Measurements from ENCODE around the gene NOX5. TPM values are rescaled to one million over a fixed set of nuclear protein-coding genes. Genes with fewer than 3 reads are reported as not detected.

Gene NOX5
- total and polyA plus RNA-seq, 2 of the 4 experiments (the other 2 are of a cell fraction) = 0.07 TPM; not detected in 1

- Histone ChIP-seq H3K4me1 (ENCODE audit: control insufficient read depth, insufficient read depth, low read length) (0 out of 2 replicates have a peak, but pooled peaks cover 1% of the 10 kb centered on the region), H2BK15ac (ENCODE audit: low read depth, low read length) (no peak overlapping the region), H4K91ac (ENCODE audit: insufficient read depth, low read depth, low read length) (no peak overlapping the region), H2AK5ac (ENCODE audit: low read depth, low read length) (no peak overlapping the region), H2BK20ac (ENCODE audit: low read depth, low read length) (no peak overlapping the region), H3K9me3 (ENCODE audit: control insufficient read depth, insufficient read depth, low read length) (no peaks in the 10 kb centered on the region), H3K27me3 (ENCODE audit: control insufficient read depth, insufficient read depth, low read length) (peaks cover 25% of the 10 kb centered on the region), H2AK9ac (replicated peaks; ENCODE audit: low read depth, low read length, poor library complexity) (no peak overlapping the region), H2BK5ac (ENCODE audit: low read depth, low read length, poor library complexity, severe bottlenecking) (no peak overlapping the region), H3K4me2 (ENCODE audit: low read depth, low read length) (no peak overlapping the region), H3K27ac (ENCODE audit: insufficient read depth, low read length) (no peak overlapping the region), H3K36me3 (ENCODE audit: control insufficient read depth, insufficient read depth, low read length) (no peaks in the 10 kb centered on the region), H3K4ac (ENCODE audit: low read depth, low read length) (no peak overlapping the region), H3K4me3 (ENCODE audit: insufficient read depth, low read depth, low read length) (no peak overlapping the region), H4K8ac (ENCODE audit: low read depth in 2 of 2, low read length in 2 of 2) (no peak overlapping the region), H3K79me1 (ENCODE audit: low read depth in 1 of 2, low read length in 2 of 2) (no peaks in the 10 kb centered on the region), H4K5ac (ENCODE audit: low read depth, low read length) (no peak overlapping the region), H2BK120ac (ENCODE audit: low read depth, low read length) (no peak overlapping the region), H3K14ac (replicated peaks; ENCODE audit: low read depth, low read length) (no peak overlapping the region), H3K56ac (ENCODE audit: extremely low read depth, insufficient read depth, low read length) (no peak overlapping the region), H3K9ac (ENCODE audit: low read depth, low read length) (no peak overlapping the region), H2AFZ (replicated peaks; ENCODE audit: low read length, poor library complexity) (no peak overlapping the region), H3K23ac (ENCODE audit: low read depth, low read length) (no peak overlapping the region), H3K9me1 (ENCODE audit: insufficient read depth, low read length) (no peaks in the 10 kb centered on the region), H3K18ac (ENCODE audit: low read depth, low read length) (no peak overlapping the region), H4K20me1 (ENCODE audit: insufficient read depth, low read length) (no peaks in the 10 kb centered on the region)
- TF ChIP-seq NFE2L2 (IDR thresholded peaks at IDR 0.05; ENCODE audit: low read depth, low read length) (no peak), CTCF (conservative IDR thresholded peaks at IDR 0.05; ENCODE audit: low read depth, low read length) (no peak), MXI1 (IDR thresholded peaks at IDR 0.05; ENCODE audit: borderline replicate concordance, low read depth, low read length) (no peak), FOS (IDR thresholded peaks at IDR 0.05; ENCODE audit: low read depth, low read length) (no peak), RCOR1 (IDR thresholded peaks at IDR 0.05; ENCODE audit: insufficient replicate concordance, low read length) (no peak), RAD21 (IDR thresholded peaks at IDR 0.05; ENCODE audit: low read length) (no peak), CHD1 (IDR thresholded peaks at IDR 0.05; ENCODE audit: low read depth, low read length) (no peak), RFX5 (IDR thresholded peaks at IDR 0.05; ENCODE audit: low read depth, low read length) (no peak), SMC3 (IDR thresholded peaks at IDR 0.05; ENCODE audit: low read depth, low read length) (no peak)
- POLR2A ChIA-PET (ENCODE audit: unreplicated experiment) = no interaction called here
- WGBS, 2 experiments (ENCODE audit: extremely low coverage in 2 of 2, insufficient read length in 1 of 2) = 100% methylated on average over 3 of the region's 6 CpGs; no CpG with 5 or more reads in 1 of the 2 experiments
- no peak for DNase-seq
- dilution Hi-C loops (cut with HindIII; ENCODE audit: low sequenced_read_pairs, unreplicated experiment) = no loop called here
- intact Hi-C loops (cut with micrococcal nuclease) = no loop called here
- no TSS peak for BruUV-seq (replicated peaks)
- in situ Hi-C loops (cut with MboI; ENCODE audit: low sequenced_read_pairs) = no loop called here
- CTCF ChIA-PET = no interaction called here
- ATAC-seq (ENCODE audit: low read depth) = no peak
Observed at GRCh38 chr15:68992696-68993095, 21.8 kb upstream of the NOX5 start.
